NCI-H524 treated with DMSO at 0.1 percent for 48 hours (cell line): ENCODE data around the gene ZNF428.

Experiments
- DNase-seq: peaks from one replicate; lab custom pipeline; 2025; lab: John Stamatoyannopoulos, UW

The ZNF428 gene

DNA sequence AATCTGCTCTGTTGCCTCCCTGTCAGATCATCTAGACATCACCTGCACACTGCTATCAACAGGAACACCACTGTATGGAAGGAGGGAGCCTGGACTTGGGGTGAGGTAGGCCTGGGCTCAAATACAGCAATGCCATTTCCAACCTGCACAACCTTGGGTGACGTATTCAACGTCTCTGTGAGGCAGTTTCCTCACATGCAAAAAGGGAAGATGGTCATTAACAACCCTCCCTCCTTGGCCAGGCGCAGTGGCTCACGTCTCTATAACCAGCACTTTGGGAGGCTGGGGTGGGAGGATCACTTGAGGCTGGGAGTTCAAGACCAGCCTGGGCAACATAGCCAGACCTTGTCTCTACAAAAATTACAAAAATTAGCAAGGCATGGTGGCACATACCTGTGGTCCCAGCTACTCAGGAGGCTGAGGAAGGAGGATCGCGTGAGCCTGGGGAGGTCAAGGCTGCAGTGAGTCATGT is 57.2 kb downstream of the ZNF428 start:
- DNase-seq, result no peak

DNA sequence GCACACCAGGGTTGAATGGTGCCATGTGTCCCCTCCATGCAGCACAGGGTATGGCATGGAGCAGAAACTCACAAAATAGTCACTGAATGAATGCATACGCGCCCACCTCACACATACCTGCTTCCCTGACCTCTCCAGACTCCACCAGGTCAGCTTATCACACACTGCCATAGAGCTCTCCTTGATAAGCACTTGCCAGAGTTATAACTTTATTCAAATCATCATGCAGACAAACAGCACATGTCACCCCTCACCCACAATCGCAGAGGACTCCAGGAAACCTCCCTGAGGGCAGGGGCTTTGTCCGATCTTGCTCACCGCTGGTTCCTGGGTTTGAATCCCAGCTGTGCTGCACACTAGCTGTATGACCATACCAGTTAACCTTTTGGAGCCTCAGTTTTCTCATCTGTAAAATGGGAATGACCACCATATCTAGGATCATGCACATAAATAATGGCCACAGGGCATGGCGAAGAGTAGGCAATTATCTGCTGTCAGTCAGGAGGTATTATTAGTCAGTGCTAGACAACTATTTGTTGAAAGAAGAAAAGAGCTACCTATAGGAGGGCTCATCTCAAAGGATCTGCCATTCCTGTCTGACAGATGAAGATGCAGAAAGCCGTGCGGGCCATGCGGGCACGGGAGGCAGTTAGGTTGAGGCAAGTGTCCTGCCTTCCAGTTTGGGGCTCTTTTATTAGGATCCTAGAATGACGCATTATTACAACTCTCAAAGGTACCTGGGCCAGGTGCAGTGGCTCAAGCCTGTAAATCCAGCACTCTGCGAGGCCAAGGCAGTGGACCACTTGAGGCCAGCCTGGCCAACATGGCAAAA is 58.1 kb downstream of the ZNF428 start:
- DNase-seq, result no peak

GRCh38 chr19:43560687-43561086 is 58.7 kb downstream of the ZNF428 start:
- no peak for DNase-seq
